EL (cell line): ENCODE data around the gene CNTNAP2.
"Not testable (repeated sequence)": the region's sequence is repeated elsewhere in the genome, so short reads cannot be mapped to it uniquely, and the experiment has no call there.

Experiments used
- DNase-seq: peaks from one replicate; pipeline ENCODE4 v3.0.0-alpha.2; 2016

Gene CNTNAP2

GRCh38 chr7:148437043-148437442, 2320.4 kb downstream of the CNTNAP2 start:
- DNase-seq, result no peak

GRCh38 chr7:148442141-148442655, 2325.6 kb downstream of the CNTNAP2 start:
- no peak for DNase-seq

- no peak for DNase-seq
Measured at GRCh38 chr7:148442933-148443332, 2326.3 kb downstream of the CNTNAP2 start.

GRCh38 chr7:148445260-148446044, 2328.9 kb downstream of the CNTNAP2 start:
- no peak for DNase-seq

GRCh38 chr7:148447221-148447849, 2330.7 kb downstream of the CNTNAP2 start:
- DNase-seq, result no peak

- not testable (repeated sequence) for DNase-seq
Measured at GRCh38 chr7:148451526-148451925, 2334.9 kb downstream of the CNTNAP2 start.

GRCh38 chr7:148456351-148456750, 2339.8 kb downstream of the CNTNAP2 start:
- DNase-seq, result no peak

- DNase-seq, result no peak
Measured at GRCh38 chr7:148457310-148457921, 2340.8 kb downstream of the CNTNAP2 start.

- DNase-seq, result no peak
Measured at GRCh38 chr7:148458263-148458662, 2341.7 kb downstream of the CNTNAP2 start.

GRCh38 chr7:148461392-148462179, 2345.0 kb downstream of the CNTNAP2 start:
- DNase-seq, result no peak

GRCh38 chr7:148462774-148463173, 2346.2 kb downstream of the CNTNAP2 start:
- not testable (repeated sequence) for DNase-seq

GRCh38 chr7:148463210-148463609, 2346.6 kb downstream of the CNTNAP2 start:
- DNase-seq, result no peak

- no peak for DNase-seq
Measured at GRCh38 chr7:148464947-148465346, 2348.3 kb downstream of the CNTNAP2 start.

GRCh38 chr7:148465441-148465840, 2348.8 kb downstream of the CNTNAP2 start:
- DNase-seq, result not testable (repeated sequence)

- DNase-seq, result no peak
Measured at GRCh38 chr7:148466120-148466519, 2349.5 kb downstream of the CNTNAP2 start.

GRCh38 chr7:148468700-148469098, 2352.1 kb downstream of the CNTNAP2 start:
- DNase-seq, result no peak
